ENCODE measurements around the gene GBF1.
A peak's percentile ranks its signal among the peaks of the same experiment; 100 is the strongest.
"Not testable (repeated sequence)": the region's sequence is repeated elsewhere in the genome, so short reads cannot be mapped to it uniquely, and the experiment has no call there.

The GBF1 gene

GRCh38 chr10:102240467-102241031 lies 4.8 kb upstream of the GBF1 start:
- no peak for DNase-seq (ENCODE audit: low spot score in 2 of 2)
- Histone ChIP-seq H3K4me3 (no peak overlapping the region), H3K9me3 (no peaks in the 10 kb centered on the region), H3K4me1 (peaks cover 12% of the 10 kb centered on the region), H3K27me3 (ENCODE audit: low read depth) (no peaks in the 10 kb centered on the region), H3K36me3 (replicated peaks) (no peaks in the 10 kb centered on the region; the same call in 1 of the 2 replicates)
- in situ Hi-C loops (cut with MboI; ENCODE audit: low sequenced_read_pairs) = no loop called here

GRCh38 chr10:102241032-102241443 lies 4.3 kb upstream of the GBF1 start:
- Histone ChIP-seq H3K36me3 (replicated peaks) (no peaks in the 10 kb centered on the region; the same call in 1 of the 2 replicates), H3K4me3 (peak overlapping the region; percentile 45), H3K4me1 (peaks cover 12% of the 10 kb centered on the region), H3K9me3 (no peaks in the 10 kb centered on the region), H3K27me3 (ENCODE audit: low read depth) (no peaks in the 10 kb centered on the region)
- in situ Hi-C loops (cut with MboI; ENCODE audit: low sequenced_read_pairs) = no loop called here
- DNase-seq (ENCODE audit: low spot score in 2 of 2) = no peak

- H3K9me3 ChIP-seq = no peaks in the 10 kb centered on the region
- no peaks in the 10 kb centered on the region for H3K27me3 ChIP-seq (ENCODE audit: low read depth)
- H3K36me3 ChIP-seq (replicated peaks) = peaks cover under 1% of the 10 kb centered on the region
- peaks cover 17% of the 10 kb centered on the region for H3K4me1 ChIP-seq
- peak; percentile 89 to 96 for DNase-seq (ENCODE audit: low spot score in 2 of 2)
- H3K4me3 ChIP-seq = peak within 1 kb of the TSS; percentile 45
- in situ Hi-C loops (cut with MboI; ENCODE audit: low sequenced_read_pairs) = no loop called here
Measured at GRCh38 chr10:102241444-102242117, 3.8 kb upstream of the GBF1 start, which contains the start of gene PITX3. Gene PITX3 (minus strand): TSS chr10:102241512. CDS start chr10:102232080, 9,432 bp downstream.

DNA sequence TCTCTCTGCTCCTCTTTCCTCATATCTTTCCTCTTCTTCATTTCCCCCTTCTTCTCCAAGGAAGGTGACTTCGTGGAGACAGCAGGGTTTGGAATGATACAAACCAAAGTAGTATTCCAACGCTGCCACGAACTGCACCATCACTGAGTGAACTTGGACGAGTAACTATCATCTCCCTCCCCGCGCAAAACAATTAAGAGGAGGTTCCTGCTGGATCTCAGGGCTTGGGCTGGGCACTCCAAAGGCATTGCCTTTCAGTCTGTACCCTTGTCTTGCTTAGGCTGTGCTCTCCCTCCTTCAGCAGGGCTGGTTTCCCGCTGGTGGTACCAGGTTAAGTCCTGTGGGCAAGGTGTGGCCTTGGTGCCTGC lies 3.2 kb upstream of the GBF1 start:
- peaks cover 4% of the 10 kb centered on the region for H3K36me3 ChIP-seq (replicated peaks)
- peak overlapping the region; percentile 45 for H3K4me3 ChIP-seq
- peaks cover 22% of the 10 kb centered on the region for H3K4me1 ChIP-seq
- DNase-seq (ENCODE audit: low spot score in 2 of 2) = no peak
- no peaks in the 10 kb centered on the region for H3K27me3 ChIP-seq (ENCODE audit: low read depth)
- H3K9me3 ChIP-seq = no peaks in the 10 kb centered on the region
- in situ Hi-C loops (cut with MboI; ENCODE audit: low sequenced_read_pairs) = no loop called here

- Histone ChIP-seq H3K27me3 (ENCODE audit: low read depth) (no peaks in the 10 kb centered on the region), H3K4me3 (no peak overlapping the region), H3K36me3 (replicated peaks) (peaks cover 4% of the 10 kb centered on the region), H3K9me3 (no peaks in the 10 kb centered on the region), H3K4me1 (peaks cover 22% of the 10 kb centered on the region)
- no peak for DNase-seq (ENCODE audit: low spot score in 2 of 2)
- in situ Hi-C loops (cut with MboI; ENCODE audit: low sequenced_read_pairs) = no loop called here
Measured at GRCh38 chr10:102243309-102243708, 2.0 kb upstream of the GBF1 start.

DNA sequence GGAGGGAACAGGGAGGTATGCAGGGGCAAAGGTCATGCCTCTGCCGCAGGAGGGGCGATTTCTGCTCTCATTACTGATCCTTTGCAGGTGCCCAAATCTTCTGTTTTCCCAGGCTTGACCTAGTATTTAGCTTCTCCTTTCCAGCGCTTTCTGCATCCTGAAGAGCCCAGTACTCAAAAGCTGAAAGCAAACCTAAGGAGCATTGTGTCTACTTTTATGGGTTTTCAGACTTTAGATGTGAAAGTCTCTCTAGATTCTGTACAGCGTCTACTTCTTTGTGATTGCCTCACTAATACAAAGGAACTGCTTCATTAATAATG lies 560 bp downstream of the GBF1 start:
- Histone ChIP-seq H3K4me1 (peaks cover 22% of the 10 kb centered on the region), H3K9me3 (no peaks in the 10 kb centered on the region), H3K4me3 (peak overlapping the region; percentile 92), H3K36me3 (replicated peaks) (peaks cover 4% of the 10 kb centered on the region), H3K27me3 (ENCODE audit: low read depth) (no peaks in the 10 kb centered on the region)
- DNase-seq (ENCODE audit: low spot score in 2 of 2) = no peak
- in situ Hi-C loops (cut with MboI; ENCODE audit: low sequenced_read_pairs) = no loop called here

DNA sequence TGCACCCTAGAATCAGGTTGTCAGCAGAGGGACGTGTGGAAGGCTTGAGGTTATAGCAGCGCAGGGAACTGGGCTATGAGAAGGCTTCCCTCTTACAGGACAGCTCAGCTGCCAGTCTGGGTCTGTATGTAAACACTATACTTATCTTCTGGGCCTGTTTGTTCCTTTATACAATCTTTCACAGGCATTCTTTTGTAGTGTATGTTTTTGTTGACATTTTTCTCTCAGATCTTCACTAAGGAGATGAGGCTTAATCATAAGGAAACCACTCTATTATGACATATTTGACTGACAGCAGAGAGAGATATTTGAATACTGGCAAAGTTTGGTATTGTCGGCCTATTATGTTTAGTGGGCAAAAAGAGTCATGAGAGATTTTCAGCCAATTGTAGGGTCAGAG lies 929 bp downstream of the GBF1 start:
- no peaks in the 10 kb centered on the region for H3K9me3 ChIP-seq
- peaks cover 4% of the 10 kb centered on the region for H3K36me3 ChIP-seq (replicated peaks)
- H3K4me1 ChIP-seq = peaks cover 22% of the 10 kb centered on the region
- H3K4me3 ChIP-seq = peak overlapping the region; percentile 92
- in situ Hi-C loops (cut with MboI; ENCODE audit: low sequenced_read_pairs) = no loop called here
- no peak for DNase-seq (ENCODE audit: low spot score in 2 of 2)
- no peaks in the 10 kb centered on the region for H3K27me3 ChIP-seq (ENCODE audit: low read depth)

DNA sequence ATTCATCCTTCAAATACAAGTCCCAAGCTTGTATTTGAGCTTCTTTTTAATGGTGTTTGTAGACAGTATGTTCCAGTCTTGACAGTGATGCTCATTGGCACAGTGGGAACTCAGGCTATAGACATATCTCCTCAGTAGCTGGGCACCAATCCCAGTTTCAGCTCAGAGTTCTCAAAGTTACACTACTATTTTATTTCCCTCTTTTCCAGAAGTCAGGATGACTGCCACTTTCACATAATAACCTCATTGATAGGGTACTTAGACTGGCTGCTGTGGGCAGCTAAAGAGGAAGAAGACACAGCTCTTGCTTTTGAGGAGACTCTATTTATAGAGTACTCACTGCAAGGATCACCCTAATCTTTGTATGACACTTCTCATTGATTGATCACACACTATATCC lies 2.4 kb downstream of the GBF1 start:
- peaks cover 17% of the 10 kb centered on the region for H3K4me1 ChIP-seq
- peaks cover 4% of the 10 kb centered on the region for H3K36me3 ChIP-seq (replicated peaks)

GRCh38 chr10:102252508-102252907 lies 7.2 kb downstream of the GBF1 start:
- H3K4me1 ChIP-seq; in situ Hi-C loops (cut with MboI; ENCODE audit: low sequenced_read_pairs); H3K9me3 ChIP-seq; H3K4me3 ChIP-seq; H3K36me3 ChIP-seq (replicated peaks); H3K27me3 ChIP-seq (ENCODE audit: low read depth); DNase-seq (ENCODE audit: low spot score in 2 of 2): not testable (repeated sequence)

More for the DNA sequence above, 2.4 kb downstream of the GBF1 start:
- Histone ChIP-seq H3K9me3 (no peaks in the 10 kb centered on the region), H3K4me3 (no peak overlapping the region), H3K27me3 (ENCODE audit: low read depth) (no peaks in the 10 kb centered on the region)
- in situ Hi-C loops (cut with MboI; ENCODE audit: low sequenced_read_pairs) = no loop called here
- DNase-seq (ENCODE audit: low spot score in 2 of 2) = no peak

GRCh38 chr10:102254426-102254825 lies 9.1 kb downstream of the GBF1 start:
- in situ Hi-C loops (cut with MboI; ENCODE audit: low sequenced_read_pairs) = no loop called here
- Histone ChIP-seq H3K4me1 (no peaks in the 10 kb centered on the region), H3K4me3 (no peak overlapping the region), H3K9me3 (no peaks in the 10 kb centered on the region), H3K27me3 (ENCODE audit: low read depth) (no peaks in the 10 kb centered on the region), H3K36me3 (replicated peaks) (peaks cover 4% of the 10 kb centered on the region)
- DNase-seq (ENCODE audit: low spot score in 2 of 2) = no peak

GRCh38 chr10:102255404-102255803 lies 10.1 kb downstream of the GBF1 start:
- H3K4me1 ChIP-seq = 0 out of 2 replicates have a peak, but pooled peaks cover 2% of the 10 kb centered on the region
- no peaks in the 10 kb centered on the region for H3K9me3 ChIP-seq
- in situ Hi-C loops (cut with MboI; ENCODE audit: low sequenced_read_pairs) = no loop called here
- no peak overlapping the region for H3K4me3 ChIP-seq
- peaks cover 11% of the 10 kb centered on the region for H3K36me3 ChIP-seq (replicated peaks)
- H3K27me3 ChIP-seq (ENCODE audit: low read depth) = no peaks in the 10 kb centered on the region
- no peak for DNase-seq (ENCODE audit: low spot score in 2 of 2)

DNA sequence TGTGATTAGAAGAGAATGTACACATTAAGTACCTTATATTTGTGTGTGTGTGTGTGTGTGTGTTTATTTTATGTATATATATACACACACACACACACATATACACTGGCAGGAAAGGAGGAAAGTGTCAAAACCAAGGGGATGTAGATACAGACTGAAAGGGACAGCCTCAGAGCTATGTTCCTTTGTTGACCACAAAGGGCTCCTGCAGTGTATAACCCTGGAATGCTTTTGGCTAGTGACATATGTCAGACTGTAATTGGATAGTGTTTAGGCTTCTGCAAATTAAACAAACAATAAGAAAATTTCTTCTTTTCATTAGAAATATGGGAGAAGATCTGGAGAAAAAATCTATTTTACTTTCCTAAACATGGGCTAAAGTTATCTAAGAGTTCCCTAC lies 15.9 kb downstream of the GBF1 start:
- DNase-seq (ENCODE audit: low spot score in 2 of 2) = no peak
- Histone ChIP-seq H3K9me3 (no peaks in the 10 kb centered on the region), H3K27me3 (ENCODE audit: low read depth) (no peaks in the 10 kb centered on the region), H3K4me1 (peaks cover 7% of the 10 kb centered on the region; the same call in 1 of the 2 replicates), H3K36me3 (replicated peaks) (peaks cover 28% of the 10 kb centered on the region), H3K4me3 (no peak overlapping the region)
- in situ Hi-C loops (cut with MboI; ENCODE audit: low sequenced_read_pairs) = no loop called here

DNA sequence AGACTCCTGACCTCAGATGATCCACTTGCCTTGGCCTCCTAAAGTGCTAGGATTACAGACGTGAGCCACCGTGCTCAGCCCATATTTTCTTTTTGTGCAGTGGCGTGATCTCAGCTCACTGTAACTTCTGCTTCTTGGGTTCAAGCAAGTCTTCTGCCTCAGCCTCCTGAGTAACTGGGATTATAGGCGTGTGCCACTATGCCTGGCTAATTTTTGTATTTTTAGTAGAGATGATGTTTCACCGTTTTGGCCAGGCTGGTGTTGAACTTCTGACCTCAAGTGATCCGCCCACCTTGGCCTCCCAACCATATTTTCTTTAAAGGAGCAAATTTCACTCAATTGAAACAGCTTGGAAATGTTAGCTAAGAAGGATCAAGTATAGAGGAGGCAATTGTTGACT lies 16.5 kb downstream of the GBF1 start:
- no peak for DNase-seq (ENCODE audit: low spot score in 2 of 2)
- H3K36me3 ChIP-seq (replicated peaks) = peaks cover 28% of the 10 kb centered on the region
- no peak overlapping the region for H3K4me3 ChIP-seq
- H3K9me3 ChIP-seq = no peaks in the 10 kb centered on the region
- no peaks in the 10 kb centered on the region for H3K27me3 ChIP-seq (ENCODE audit: low read depth)
- in situ Hi-C loops (cut with MboI; ENCODE audit: low sequenced_read_pairs) = no loop called here
- peaks cover 7% of the 10 kb centered on the region; the same call in 1 of the 2 replicates for H3K4me1 ChIP-seq

GRCh38 chr10:102262744-102263370 lies 17.5 kb downstream of the GBF1 start:
- peaks cover 7% of the 10 kb centered on the region; the same call in 1 of the 2 replicates for H3K4me1 ChIP-seq
- H3K9me3 ChIP-seq = no peaks in the 10 kb centered on the region
- in situ Hi-C loops (cut with MboI; ENCODE audit: low sequenced_read_pairs) = no loop called here
- no peak overlapping the region for H3K4me3 ChIP-seq
- no peak for DNase-seq (ENCODE audit: low spot score in 2 of 2)
- H3K27me3 ChIP-seq (ENCODE audit: low read depth) = no peaks in the 10 kb centered on the region
- H3K36me3 ChIP-seq (replicated peaks) = peaks cover 31% of the 10 kb centered on the region
